Peyer's patch (tissue), 4 donors: ENCODE results near the gene TSEN54.

Experiments
- CTCF ChIP-seq, 6 experiments: fragments of 450-650 bp in 4 of 6; fragments of 200-600 bp in 2 of 6; sonication (generic) in 1 of 6; IDR thresholded peaks; one replicate each; pipeline ENCODE4 v1.5.1; 2017 to 2019; ENCODE audit warnings: antibody characterized with exemption in 6 of 6, mild to moderate bottlenecking in 3 of 6, moderate library complexity in 1 of 6
- POLR2A ChIP-seq, 2 donors: fragments of 450-650 bp; IDR thresholded peaks; one replicate each; pipeline ENCODE4 v1.5.1; 2017; ENCODE audit warnings: antibody characterized with exemption in 2 of 2, mild to moderate bottlenecking in 2 of 2, moderate library complexity in 2 of 2

GRCh38 chr17:75539967-75540729 lies 23.8 kb downstream of the TSEN54 start:
- TF ChIP-seq CTCF (IDR thresholded peaks at IDR 0.05) = no peak
- no peak for TF ChIP-seq POLR2A (IDR thresholded peaks at IDR 0.05)
